Measurements from ENCODE around the gene RARB.

RARB gene

DNA sequence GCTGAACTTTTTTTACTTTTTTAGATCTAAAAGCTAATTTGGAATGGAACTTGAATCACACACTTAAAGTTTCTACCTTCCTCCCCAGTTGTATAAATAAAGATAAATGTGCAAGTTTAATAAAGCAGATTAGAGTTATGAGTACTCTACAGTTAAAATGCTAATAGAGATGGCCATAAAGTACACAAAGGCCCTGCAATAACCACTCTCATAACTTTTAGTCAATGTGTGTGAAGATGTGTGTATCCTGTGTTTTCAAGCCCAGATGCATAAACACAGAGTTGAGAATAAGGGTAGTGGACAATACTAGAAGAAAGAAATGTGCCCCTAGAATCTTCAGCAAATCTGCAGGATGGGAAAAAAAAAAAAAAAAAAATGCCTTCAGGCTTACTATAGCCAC is 191.3 kb downstream of the RARB start:
- DNase-seq, result no peak

DNA sequence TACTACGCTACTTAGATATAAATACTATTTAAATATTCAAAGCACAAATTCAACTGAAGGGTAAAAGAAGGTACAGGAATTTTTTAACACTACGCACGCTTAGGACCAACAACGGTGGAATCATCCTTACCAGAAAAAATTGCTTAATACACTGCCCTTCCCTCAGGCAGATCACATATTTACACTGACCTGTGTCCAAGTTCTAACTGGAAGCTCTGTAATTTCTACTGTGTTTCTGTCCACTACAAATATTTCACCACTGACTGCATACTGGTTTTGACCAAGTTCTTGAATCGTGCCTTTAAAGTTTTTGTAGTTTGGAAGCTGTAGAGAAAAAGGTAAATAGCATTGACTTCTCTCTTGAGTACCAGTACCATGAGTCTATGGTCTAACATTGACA is 192.4 kb downstream of the RARB start:
- DNase-seq, result no peak

DNA sequence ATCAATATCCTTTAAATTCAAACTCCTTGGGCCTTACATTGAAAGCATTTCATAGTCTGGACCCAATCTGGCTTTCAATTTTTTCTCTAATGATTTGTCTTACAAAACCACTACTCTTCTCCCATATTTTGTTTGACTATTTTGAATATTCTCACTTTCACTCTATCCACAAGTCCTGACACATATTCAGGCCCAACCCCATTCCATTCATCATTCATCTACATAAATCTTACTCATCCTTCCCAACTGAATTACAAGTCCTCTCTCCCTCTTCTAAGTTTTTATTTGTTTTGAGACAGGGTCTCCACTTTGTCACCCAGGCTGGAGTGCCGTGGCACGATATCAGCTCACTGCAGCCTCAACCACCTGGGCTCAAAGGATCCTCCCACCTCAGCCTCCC is 193.0 kb downstream of the RARB start:
- no peak for DNase-seq

DNA sequence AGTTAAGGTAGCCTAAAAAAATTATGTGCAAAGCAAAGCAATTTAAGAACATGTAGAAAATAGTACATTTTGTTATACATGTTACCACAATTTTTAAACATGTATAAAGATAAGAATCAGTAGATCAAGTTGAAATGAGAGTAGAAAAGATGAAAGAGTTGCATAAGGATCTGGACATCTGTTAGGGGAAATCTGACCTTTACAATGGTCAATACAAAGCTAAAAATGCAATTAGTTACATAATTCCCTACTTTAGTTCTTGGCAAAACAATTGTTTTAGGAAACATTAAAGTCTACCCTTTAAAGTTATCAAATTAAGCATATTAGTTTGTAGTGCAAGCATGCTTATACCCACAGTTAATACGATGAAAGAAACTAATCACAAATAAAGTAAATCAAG is 203.9 kb downstream of the RARB start:
- no peak for DNase-seq

DNA sequence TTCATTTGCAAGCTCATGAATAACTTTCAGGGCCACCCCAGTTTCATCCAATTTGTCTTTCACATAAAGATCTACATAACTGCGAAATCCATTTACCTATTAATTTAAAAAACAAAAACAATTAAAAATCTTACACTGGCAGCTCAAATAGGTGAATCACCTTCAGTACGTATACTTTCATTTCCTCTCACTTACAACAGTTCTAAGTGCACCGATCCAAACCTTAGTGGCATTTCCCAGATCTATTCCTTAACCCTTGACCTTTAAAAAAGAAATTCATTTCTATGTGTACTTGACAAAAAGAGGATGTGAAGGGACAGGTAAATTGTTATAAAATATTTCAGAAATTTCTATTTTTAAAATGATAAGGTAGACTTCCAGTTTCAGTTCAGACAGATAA is 205.9 kb downstream of the RARB start:
- DNase-seq, result no peak

DNA sequence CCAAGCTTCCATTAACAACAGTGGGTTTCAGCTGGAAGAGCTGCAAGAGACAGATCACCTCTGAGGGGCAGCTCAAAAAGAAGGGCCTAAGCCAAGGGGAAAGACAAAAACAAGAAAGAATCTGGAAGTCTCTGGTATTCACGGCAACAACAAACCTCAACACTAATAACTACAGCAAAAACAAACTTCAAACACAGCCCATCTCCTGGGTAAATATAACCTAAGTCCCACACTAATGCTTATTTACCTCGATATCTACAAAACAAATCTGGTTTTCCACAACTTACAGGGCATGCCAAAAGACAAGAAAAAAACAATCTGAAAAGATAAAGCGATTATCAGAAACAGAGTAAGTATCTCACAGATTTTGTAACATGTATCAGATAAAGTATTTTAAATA is 207.0 kb downstream of the RARB start:
- DNase-seq, result no peak

Measured in T-helper 1 cell (primary cell).